Osteocyte (in vitro differentiated cells): ENCODE results near the gene ADCY3. TPM values are rescaled to one million over a fixed set of nuclear protein-coding genes. Genes with fewer than 3 reads are reported as not detected.

Experiments used
- DNase-seq: peaks from one replicate; pipeline ENCODE4 v3.0.0; 2021; ENCODE audit warnings: mixed read lengths; ENCODE audit not compliant: unreplicated experiment; ENCODE audit errors: extremely low spot score
- H3K27ac Mint-ChIP-seq: one replicate; pipeline ENCODE4 v1.8.0; 2021; ENCODE audit warnings: mild to moderate bottlenecking, mixed read lengths; ENCODE audit not compliant: unreplicated experiment
- H3K27me3 Mint-ChIP-seq: one replicate; pipeline ENCODE4 v1.8.0; 2021; ENCODE audit warnings: mixed read lengths; ENCODE audit not compliant: unreplicated experiment
- H3K36me3 Mint-ChIP-seq: one replicate; pipeline ENCODE4 v1.8.0; 2021; ENCODE audit warnings: mixed read lengths; ENCODE audit not compliant: unreplicated experiment
- H3K4me1 Mint-ChIP-seq: one replicate; pipeline ENCODE4 v1.8.0; 2021; ENCODE audit warnings: mixed read lengths; ENCODE audit not compliant: unreplicated experiment
- H3K4me3 Mint-ChIP-seq: one replicate; pipeline ENCODE4 v1.8.0; 2021; ENCODE audit warnings: mild to moderate bottlenecking, moderate library complexity, mixed read lengths; ENCODE audit not compliant: unreplicated experiment
- H3K9me3 Mint-ChIP-seq: one replicate; pipeline ENCODE4 v1.8.0; 2021; ENCODE audit warnings: mixed read lengths; ENCODE audit not compliant: unreplicated experiment
- CTCF ChIP-seq: fragments of 200-600 bp; sonication (generic); IDR thresholded peaks from 2 replicates; pipeline ENCODE4 v1.5.0; 2021; ENCODE audit warnings: antibody characterized with exemption, mild to moderate bottlenecking, moderate library complexity
- total RNA-seq: library from RNA; stranded (reverse); gene quantifications from 2 replicates; pipeline ENCODE4 v1.2.1, GENCODE V29; 2021

The ADCY3 gene
- total RNA-seq, 1 donor from 2014 or later = 99.9 TPM

- no peak for DNase-seq
- Mint-ChIP-seq H3K4me1 (peaks cover 56% of the 10 kb centered on the region), H3K27me3 (no peaks in the 10 kb centered on the region), H3K9me3 (peaks cover 6% of the 10 kb centered on the region), H3K4me3 (no peak overlapping the region), H3K36me3 (peaks cover 33% of the 10 kb centered on the region), H3K27ac (no peak overlapping the region)
- no peak for TF ChIP-seq CTCF
Measured at GRCh38 chr2:24912523-24912922, 7.5 kb downstream of the ADCY3 start.

DNA sequence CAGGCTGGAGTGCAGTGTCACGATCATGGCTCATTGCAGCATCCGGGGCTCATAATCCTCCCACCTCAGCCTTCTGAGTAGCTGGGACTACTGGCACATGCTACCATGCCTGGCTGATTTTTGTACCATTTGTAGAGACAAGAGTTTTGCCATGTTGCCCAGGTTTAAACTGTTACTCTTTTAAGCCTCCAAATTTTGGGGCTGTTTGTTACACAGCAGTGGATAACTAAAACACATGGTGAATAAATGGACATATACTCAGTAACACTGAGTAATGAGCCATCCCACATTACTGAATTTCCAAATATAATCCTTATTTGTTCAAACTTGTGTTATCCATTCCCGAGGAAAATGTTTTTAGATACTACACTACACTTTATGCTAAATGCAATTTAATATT is 9.8 kb downstream of the ADCY3 start:
- H3K27me3 Mint-ChIP-seq = no peaks in the 10 kb centered on the region
- no peak for DNase-seq
- peaks cover 33% of the 10 kb centered on the region for H3K36me3 Mint-ChIP-seq
- no peak for TF ChIP-seq CTCF
- peaks cover 37% of the 10 kb centered on the region for H3K4me1 Mint-ChIP-seq
- peaks cover 6% of the 10 kb centered on the region for H3K9me3 Mint-ChIP-seq
- H3K27ac Mint-ChIP-seq = no peak overlapping the region
- H3K4me3 Mint-ChIP-seq = no peak overlapping the region

DNA sequence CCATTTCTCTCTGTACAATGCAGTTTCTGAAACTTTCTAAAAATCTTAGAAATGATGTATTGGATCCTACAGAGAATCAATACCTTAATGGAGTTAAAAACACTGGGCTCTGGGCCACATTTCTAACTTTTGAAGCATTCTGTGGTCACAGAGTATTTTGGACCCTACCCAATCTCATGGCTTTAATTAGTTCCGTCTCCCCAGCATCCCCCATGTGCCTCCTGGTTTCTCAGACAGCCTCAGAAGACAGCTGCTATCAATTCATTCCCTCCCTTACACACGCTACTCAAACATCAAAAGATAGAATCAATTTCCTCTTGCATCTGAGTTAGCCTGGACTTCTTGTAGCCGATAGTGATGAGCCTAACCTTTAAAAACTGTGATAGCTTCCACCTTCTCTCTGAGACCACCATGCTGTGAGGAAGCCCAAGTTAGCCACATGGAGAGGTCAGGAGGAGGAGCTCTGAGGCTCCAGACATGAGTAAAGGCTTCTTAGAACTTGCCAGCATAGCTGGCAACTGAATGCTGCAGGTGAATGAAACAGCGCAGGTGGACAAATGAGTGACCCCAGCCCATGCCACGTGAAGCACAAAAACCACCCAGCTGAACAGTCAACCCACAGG is 10.4 kb downstream of the ADCY3 start:
- Mint-ChIP-seq H3K27me3 (no peaks in the 10 kb centered on the region), H3K4me1 (peaks cover 31% of the 10 kb centered on the region), H3K36me3 (peaks cover 29% of the 10 kb centered on the region), H3K4me3 (no peak overlapping the region), H3K27ac (no peak overlapping the region), H3K9me3 (peaks cover 6% of the 10 kb centered on the region)
- DNase-seq = no peak
- TF ChIP-seq CTCF = no peak

DNA sequence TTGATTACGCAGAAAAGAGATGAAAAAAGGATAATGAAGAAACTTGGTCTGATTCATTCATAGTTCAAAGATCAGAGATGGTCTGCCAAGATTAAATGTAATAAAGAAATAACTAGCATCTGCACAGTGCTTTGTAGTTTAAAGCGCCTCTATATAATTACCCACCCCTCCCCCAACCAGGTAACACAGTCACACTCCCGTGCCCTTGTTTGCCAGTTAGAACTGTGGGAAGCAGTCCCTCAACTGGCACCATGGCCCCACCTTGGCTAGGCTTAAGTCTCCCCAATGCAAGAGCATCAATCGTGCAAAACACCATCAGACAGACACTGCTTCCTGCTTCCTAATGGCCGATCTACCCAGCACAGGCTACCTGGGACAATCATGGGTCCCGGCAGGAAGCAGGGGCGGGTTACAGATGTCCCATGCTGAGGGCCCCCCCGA is 11.6 kb downstream of the ADCY3 start:
- peaks cover 6% of the 10 kb centered on the region for H3K9me3 Mint-ChIP-seq
- no peaks in the 10 kb centered on the region for H3K27me3 Mint-ChIP-seq
- no peak for TF ChIP-seq CTCF
- no peak for DNase-seq
- peaks cover 28% of the 10 kb centered on the region for H3K36me3 Mint-ChIP-seq
- H3K27ac Mint-ChIP-seq = no peak overlapping the region
- peaks cover 23% of the 10 kb centered on the region for H3K4me1 Mint-ChIP-seq
- no peak overlapping the region for H3K4me3 Mint-ChIP-seq

GRCh38 chr2:24907116-24907515 is 12.9 kb downstream of the ADCY3 start:
- H3K4me1 Mint-ChIP-seq = peaks cover 14% of the 10 kb centered on the region
- peaks cover 33% of the 10 kb centered on the region for H3K36me3 Mint-ChIP-seq
- no peak overlapping the region for H3K27ac Mint-ChIP-seq
- no peak for TF ChIP-seq CTCF
- H3K9me3 Mint-ChIP-seq = peaks cover 6% of the 10 kb centered on the region
- H3K4me3 Mint-ChIP-seq = no peak overlapping the region
- no peaks in the 10 kb centered on the region for H3K27me3 Mint-ChIP-seq
- DNase-seq = no peak
